GM23338 (cell line): ENCODE measurements around the gene FREY1. TPM values are rescaled to one million over a fixed set of nuclear protein-coding genes. Genes with fewer than 3 reads are reported as not detected.
A peak's percentile ranks its signal among the peaks of the same experiment; 100 is the strongest.

ENCODE experiments used
- ATAC-seq: fragments of 200-7000 bp; cut with Tn5 transposase; 3 replicates; pipeline ENCODE4 v1.9.1; 2020
- DNase-seq: peaks from one replicate; pipeline ENCODE4 v3.0.0-alpha.2; 2015; ENCODE audit warnings: low spot score
- H2AFZ ChIP-seq: fragments of 200-600 bp; sonication (generic); 2 replicates; pipeline ENCODE4 v1.8.0; 2016; ENCODE audit warnings: antibody characterized with exemption, mild to moderate bottlenecking, moderate library complexity
- H3F3A ChIP-seq: fragments of 200-600 bp; sonication (generic); replicated peaks from 2 replicates; pipeline ENCODE4 v1.8.0; 2017; ENCODE audit warnings: antibody characterized with exemption, mixed run types, low read depth
- H3K27ac ChIP-seq: fragments of 200-600 bp; sonication (generic); 2 replicates; pipeline ENCODE4 v1.6.1; 2016; ENCODE audit warnings: low read depth
- H3K27me3 ChIP-seq: fragments of 200-600 bp; sonication (generic); 2 replicates; pipeline ENCODE4 v1.8.0; 2016; ENCODE audit warnings: mild to moderate bottlenecking, mixed run types, moderate library complexity; ENCODE audit not compliant: insufficient read depth
- H3K36me3 ChIP-seq: fragments of 200-600 bp; sonication (generic); 2 replicates; pipeline ENCODE4 v1.8.0; 2016; ENCODE audit warnings: mild to moderate bottlenecking; ENCODE audit not compliant: insufficient read depth
- H3K4me1 ChIP-seq: fragments of 200-600 bp; sonication (generic); 2 replicates; pipeline ENCODE4 v1.8.0; 2016; ENCODE audit warnings: mild to moderate bottlenecking, moderate library complexity; ENCODE audit not compliant: insufficient read depth
- H3K4me2 ChIP-seq: fragments of 200-600 bp; sonication (generic); 2 replicates; pipeline ENCODE4 v1.7.1; 2017; ENCODE audit warnings: mixed run types
- H3K4me3 ChIP-seq: fragments of 200-600 bp; sonication (generic); 2 replicates; pipeline ENCODE4 v1.6.1; 2016; ENCODE audit warnings: mixed run types
- H3K79me2 ChIP-seq: fragments of 200-600 bp; sonication (generic); replicated peaks from 2 replicates; pipeline ENCODE4 v1.8.0; 2017; ENCODE audit warnings: mild to moderate bottlenecking; ENCODE audit not compliant: insufficient read depth
- H3K9me2 ChIP-seq: fragments of 200-600 bp; sonication (generic); 2 replicates; pipeline ENCODE4 v1.8.0; 2017; ENCODE audit not compliant: insufficient read depth
- H4K20me1 ChIP-seq: fragments of 200-600 bp; sonication (generic); replicated peaks from 2 replicates; pipeline ENCODE4 v1.8.0; 2017; ENCODE audit warnings: mild to moderate bottlenecking; ENCODE audit not compliant: insufficient read depth
- H3K27ac Mint-ChIP-seq: 2 replicates; pipeline ENCODE4 v1.8.0; 2020; ENCODE audit warnings: inconsistent platforms, mild to moderate bottlenecking, moderate library complexity, mixed read lengths
- H3K27me3 Mint-ChIP-seq: 3 replicates; pipeline ENCODE4 v1.8.0; 2022; ENCODE audit warnings: low read depth, mild to moderate bottlenecking, moderate library complexity, mixed read lengths, inconsistent platforms; ENCODE audit not compliant: insufficient read depth, poor library complexity
- H3K36me3 Mint-ChIP-seq: 3 replicates; pipeline ENCODE4 v1.8.0; 2021; ENCODE audit warnings: low read depth, mild to moderate bottlenecking, inconsistent platforms, moderate library complexity, mixed read lengths
- H3K4me1 Mint-ChIP-seq: 3 replicates; pipeline ENCODE4 v1.8.0; 2020; ENCODE audit warnings: mild to moderate bottlenecking, inconsistent platforms, mixed read lengths
- H3K4me3 Mint-ChIP-seq: 3 replicates; pipeline ENCODE4 v1.8.0; 2021; ENCODE audit warnings: moderate library complexity, mild to moderate bottlenecking, inconsistent platforms, mixed read lengths
- H3K9me3 Mint-ChIP-seq: 3 replicates; pipeline ENCODE4 v1.8.0; 2020; ENCODE audit warnings: moderate library complexity, mild to moderate bottlenecking, inconsistent platforms, mixed read lengths
- CREB1 ChIP-seq: fragments of 250-450 bp; sonication (Bioruptor Pico); IDR thresholded peaks from 2 replicates; pipeline ENCODE4 v1.5.0; 2020; ENCODE audit warnings: low read depth, mild to moderate bottlenecking, moderate library complexity
- EZH2 ChIP-seq: fragments of 200-600 bp; sonication (generic); IDR thresholded peaks from one replicate; pipeline ENCODE4 v1.8.0; 2017; ENCODE audit warnings: antibody characterized with exemption, mild to moderate bottlenecking, low read depth; ENCODE audit not compliant: unreplicated experiment
- EZH2phosphoT487 ChIP-seq: fragments of 200-600 bp; sonication (generic); IDR thresholded peaks from one replicate; pipeline ENCODE4 v1.8.1; 2018; ENCODE audit warnings: antibody characterized with exemption; ENCODE audit not compliant: unreplicated experiment
- JUNB ChIP-seq: IDR thresholded peaks from one replicate; pipeline ENCODE4 v1.6.1; 2016; ENCODE audit warnings: antibody characterized with exemption; ENCODE audit not compliant: unreplicated experiment
- NANOG ChIP-seq: IDR thresholded peaks from 2 replicates; pipeline ENCODE4 v1.6.1; 2016; ENCODE audit warnings: antibody characterized with exemption, borderline replicate concordance
- POLR2AphosphoS5 ChIP-seq: IDR thresholded peaks from 2 replicates; pipeline ENCODE4 v1.6.1; 2016; ENCODE audit warnings: antibody characterized with exemption, low read depth
- STAT1 ChIP-seq: IDR thresholded peaks from one replicate; pipeline ENCODE4 v1.6.1; 2016; ENCODE audit warnings: antibody characterized with exemption; ENCODE audit not compliant: unreplicated experiment
- ZNF114 ChIP-seq: fragments of 250-450 bp; sonication (Bioruptor Pico); IDR thresholded peaks from 2 replicates; pipeline ENCODE4 v1.5.0; 2020; ENCODE audit warnings: mild to moderate bottlenecking, moderate library complexity
- ZNF331 ChIP-seq: fragments of 250-450 bp; sonication (Bioruptor Pico); IDR thresholded peaks from 2 replicates; pipeline ENCODE4 v1.5.0; 2020; ENCODE audit warnings: low read depth, mild to moderate bottlenecking, moderate library complexity
- polyA plus RNA-seq: library from polyadenylated mRNA; unstranded; fragments of >200 nt; fragmentation: Nextera tagmentation; extraction: Ambion mirVana; gene quantifications from 2 replicates; pipeline ENCODE4 v1.2.1, GENCODE V29; 2016
- total RNA-seq: library from RNA; depleted of rRNA; stranded (reverse); fragments of >200 nt; shearing (Covaris generic); gene quantifications from 2 replicates; pipeline ENCODE4 v1.2.3, GENCODE V29; 2014
- TF ChIP-seq, protein P1 (sequence below), 2 experiments: fragments of 200-600 bp in 1 of 2; sonication (generic) in 1 of 2; conservative IDR thresholded peaks; 2 replicates each; pipeline versions ENCODE4 v1.5.1 to v1.6.1; 2016 to 2017; ENCODE audit warnings: antibody characterized with exemption in 2 of 2, low read depth in 2 of 2, mild to moderate bottlenecking in 2 of 2, moderate library complexity in 1 of 2
- TF ChIP-seq, protein P2 (sequence below): fragments of 250-450 bp; sonication (Bioruptor Pico); IDR thresholded peaks from 2 replicates; pipeline ENCODE4 v1.5.0; 2020; ENCODE audit warnings: mild to moderate bottlenecking, moderate library complexity

The FREY1 gene
- total and polyA plus RNA-seq, 2 experiments from 2014 or later, result 1.1 TPM; not detected in 1

DNA sequence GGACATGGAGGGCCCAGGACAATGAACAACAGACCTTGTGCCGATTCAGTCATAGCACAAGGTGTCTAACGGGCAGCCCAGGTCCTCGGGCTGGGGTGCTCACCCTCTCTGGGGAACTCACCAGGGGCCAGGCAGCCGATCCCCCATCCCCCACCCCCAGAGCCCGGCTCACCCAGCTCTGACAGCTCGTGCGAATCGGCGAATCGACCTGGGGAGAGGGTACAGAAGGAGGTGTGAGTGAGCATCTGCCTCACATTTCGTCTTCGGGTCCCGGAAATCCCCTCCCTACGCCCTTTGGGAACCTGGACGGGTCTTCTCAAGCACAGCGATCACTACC, 10.2 kb upstream of the FREY1 start:
- Histone ChIP-seq H3K27ac (peak overlapping the region; percentile 73), H3K36me3 (no peaks in the 10 kb centered on the region), H3K27me3 (peaks cover 9% of the 10 kb centered on the region; the same call in 1 of the 2 replicates), H3K4me3 (peak overlapping the region; percentile 95), H3K79me2 (peaks cover 8% of the 10 kb centered on the region), H2AFZ (peak overlapping the region; percentile 16; the same call in 1 of the 2 replicates), H3F3A (peaks cover 23% of the 10 kb centered on the region), H3K4me2 (peak overlapping the region; percentile 93), H3K4me1 (peaks cover 32% of the 10 kb centered on the region), H3K9me2 (no peaks in the 10 kb centered on the region), H4K20me1 (no peaks in the 10 kb centered on the region; the same call in none of the 2 replicates)
- H3K27ac Mint-ChIP-seq, result no peak overlapping the region; the same call in 1 of the 2 replicates
- no peak for DNase-seq
- peaks cover 32% of the 10 kb centered on the region for H3K27me3 Mint-ChIP-seq
- peaks cover 3% of the 10 kb centered on the region; the same call in 1 of the 3 replicates for H3K36me3 Mint-ChIP-seq
- ATAC-seq, result no peak
- H3K4me1 Mint-ChIP-seq, result peaks cover 27% of the 10 kb centered on the region
- no peak for TF ChIP-seq JUNB
- peak overlapping the region; percentile 96 for H3K4me3 Mint-ChIP-seq
- no peaks in the 10 kb centered on the region for H3K9me3 Mint-ChIP-seq

DNA sequence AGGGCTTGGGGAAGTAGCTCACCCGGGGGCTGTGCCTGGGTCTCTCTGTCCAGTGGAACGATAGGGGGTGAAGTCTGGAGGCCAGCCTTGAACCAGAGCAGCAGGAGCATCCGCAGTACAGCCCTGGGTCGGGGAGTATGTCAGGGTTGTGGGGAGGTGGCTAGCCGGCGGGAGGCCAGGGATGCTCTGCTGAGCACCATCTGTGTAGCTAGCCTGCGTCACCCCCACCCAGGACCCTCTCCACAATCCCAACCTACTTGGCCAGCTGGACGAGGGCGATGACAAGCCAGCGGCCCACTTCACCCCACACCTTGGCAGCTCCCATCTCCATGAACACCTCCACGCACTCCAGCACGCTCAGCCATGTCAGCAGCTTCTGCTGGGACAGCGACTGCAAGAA, 8.4 kb upstream of the FREY1 start:
- Mint-ChIP-seq H3K4me1 (peaks cover 15% of the 10 kb centered on the region), H3K27ac (no peak overlapping the region), H3K4me3 (no peak overlapping the region; the same call in 2 of the 3 replicates), H3K9me3 (no peaks in the 10 kb centered on the region), H3K27me3 (peaks cover 22% of the 10 kb centered on the region), H3K36me3 (peaks cover 8% of the 10 kb centered on the region; the same call in 1 of the 3 replicates)
- H2AFZ ChIP-seq, result no peak overlapping the region
- TF ChIP-seq ZNF331 (CRISPR knock-in tag), result no peak
- TF ChIP-seq EZH2, result no peak
- TF ChIP-seq, protein P1, sequence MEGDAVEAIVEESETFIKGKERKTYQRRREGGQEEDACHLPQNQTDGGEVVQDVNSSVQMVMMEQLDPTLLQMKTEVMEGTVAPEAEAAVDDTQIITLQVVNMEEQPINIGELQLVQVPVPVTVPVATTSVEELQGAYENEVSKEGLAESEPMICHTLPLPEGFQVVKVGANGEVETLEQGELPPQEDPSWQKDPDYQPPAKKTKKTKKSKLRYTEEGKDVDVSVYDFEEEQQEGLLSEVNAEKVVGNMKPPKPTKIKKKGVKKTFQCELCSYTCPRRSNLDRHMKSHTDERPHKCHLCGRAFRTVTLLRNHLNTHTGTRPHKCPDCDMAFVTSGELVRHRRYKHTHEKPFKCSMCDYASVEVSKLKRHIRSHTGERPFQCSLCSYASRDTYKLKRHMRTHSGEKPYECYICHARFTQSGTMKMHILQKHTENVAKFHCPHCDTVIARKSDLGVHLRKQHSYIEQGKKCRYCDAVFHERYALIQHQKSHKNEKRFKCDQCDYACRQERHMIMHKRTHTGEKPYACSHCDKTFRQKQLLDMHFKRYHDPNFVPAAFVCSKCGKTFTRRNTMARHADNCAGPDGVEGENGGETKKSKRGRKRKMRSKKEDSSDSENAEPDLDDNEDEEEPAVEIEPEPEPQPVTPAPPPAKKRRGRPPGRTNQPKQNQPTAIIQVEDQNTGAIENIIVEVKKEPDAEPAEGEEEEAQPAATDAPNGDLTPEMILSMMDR (conservative IDR thresholded peaks at IDR 0.05; ENCODE audit: low read depth in 2 of 2), result no peak
- no peak for TF ChIP-seq EZH2phosphoT487
- TF ChIP-seq, protein P2, sequence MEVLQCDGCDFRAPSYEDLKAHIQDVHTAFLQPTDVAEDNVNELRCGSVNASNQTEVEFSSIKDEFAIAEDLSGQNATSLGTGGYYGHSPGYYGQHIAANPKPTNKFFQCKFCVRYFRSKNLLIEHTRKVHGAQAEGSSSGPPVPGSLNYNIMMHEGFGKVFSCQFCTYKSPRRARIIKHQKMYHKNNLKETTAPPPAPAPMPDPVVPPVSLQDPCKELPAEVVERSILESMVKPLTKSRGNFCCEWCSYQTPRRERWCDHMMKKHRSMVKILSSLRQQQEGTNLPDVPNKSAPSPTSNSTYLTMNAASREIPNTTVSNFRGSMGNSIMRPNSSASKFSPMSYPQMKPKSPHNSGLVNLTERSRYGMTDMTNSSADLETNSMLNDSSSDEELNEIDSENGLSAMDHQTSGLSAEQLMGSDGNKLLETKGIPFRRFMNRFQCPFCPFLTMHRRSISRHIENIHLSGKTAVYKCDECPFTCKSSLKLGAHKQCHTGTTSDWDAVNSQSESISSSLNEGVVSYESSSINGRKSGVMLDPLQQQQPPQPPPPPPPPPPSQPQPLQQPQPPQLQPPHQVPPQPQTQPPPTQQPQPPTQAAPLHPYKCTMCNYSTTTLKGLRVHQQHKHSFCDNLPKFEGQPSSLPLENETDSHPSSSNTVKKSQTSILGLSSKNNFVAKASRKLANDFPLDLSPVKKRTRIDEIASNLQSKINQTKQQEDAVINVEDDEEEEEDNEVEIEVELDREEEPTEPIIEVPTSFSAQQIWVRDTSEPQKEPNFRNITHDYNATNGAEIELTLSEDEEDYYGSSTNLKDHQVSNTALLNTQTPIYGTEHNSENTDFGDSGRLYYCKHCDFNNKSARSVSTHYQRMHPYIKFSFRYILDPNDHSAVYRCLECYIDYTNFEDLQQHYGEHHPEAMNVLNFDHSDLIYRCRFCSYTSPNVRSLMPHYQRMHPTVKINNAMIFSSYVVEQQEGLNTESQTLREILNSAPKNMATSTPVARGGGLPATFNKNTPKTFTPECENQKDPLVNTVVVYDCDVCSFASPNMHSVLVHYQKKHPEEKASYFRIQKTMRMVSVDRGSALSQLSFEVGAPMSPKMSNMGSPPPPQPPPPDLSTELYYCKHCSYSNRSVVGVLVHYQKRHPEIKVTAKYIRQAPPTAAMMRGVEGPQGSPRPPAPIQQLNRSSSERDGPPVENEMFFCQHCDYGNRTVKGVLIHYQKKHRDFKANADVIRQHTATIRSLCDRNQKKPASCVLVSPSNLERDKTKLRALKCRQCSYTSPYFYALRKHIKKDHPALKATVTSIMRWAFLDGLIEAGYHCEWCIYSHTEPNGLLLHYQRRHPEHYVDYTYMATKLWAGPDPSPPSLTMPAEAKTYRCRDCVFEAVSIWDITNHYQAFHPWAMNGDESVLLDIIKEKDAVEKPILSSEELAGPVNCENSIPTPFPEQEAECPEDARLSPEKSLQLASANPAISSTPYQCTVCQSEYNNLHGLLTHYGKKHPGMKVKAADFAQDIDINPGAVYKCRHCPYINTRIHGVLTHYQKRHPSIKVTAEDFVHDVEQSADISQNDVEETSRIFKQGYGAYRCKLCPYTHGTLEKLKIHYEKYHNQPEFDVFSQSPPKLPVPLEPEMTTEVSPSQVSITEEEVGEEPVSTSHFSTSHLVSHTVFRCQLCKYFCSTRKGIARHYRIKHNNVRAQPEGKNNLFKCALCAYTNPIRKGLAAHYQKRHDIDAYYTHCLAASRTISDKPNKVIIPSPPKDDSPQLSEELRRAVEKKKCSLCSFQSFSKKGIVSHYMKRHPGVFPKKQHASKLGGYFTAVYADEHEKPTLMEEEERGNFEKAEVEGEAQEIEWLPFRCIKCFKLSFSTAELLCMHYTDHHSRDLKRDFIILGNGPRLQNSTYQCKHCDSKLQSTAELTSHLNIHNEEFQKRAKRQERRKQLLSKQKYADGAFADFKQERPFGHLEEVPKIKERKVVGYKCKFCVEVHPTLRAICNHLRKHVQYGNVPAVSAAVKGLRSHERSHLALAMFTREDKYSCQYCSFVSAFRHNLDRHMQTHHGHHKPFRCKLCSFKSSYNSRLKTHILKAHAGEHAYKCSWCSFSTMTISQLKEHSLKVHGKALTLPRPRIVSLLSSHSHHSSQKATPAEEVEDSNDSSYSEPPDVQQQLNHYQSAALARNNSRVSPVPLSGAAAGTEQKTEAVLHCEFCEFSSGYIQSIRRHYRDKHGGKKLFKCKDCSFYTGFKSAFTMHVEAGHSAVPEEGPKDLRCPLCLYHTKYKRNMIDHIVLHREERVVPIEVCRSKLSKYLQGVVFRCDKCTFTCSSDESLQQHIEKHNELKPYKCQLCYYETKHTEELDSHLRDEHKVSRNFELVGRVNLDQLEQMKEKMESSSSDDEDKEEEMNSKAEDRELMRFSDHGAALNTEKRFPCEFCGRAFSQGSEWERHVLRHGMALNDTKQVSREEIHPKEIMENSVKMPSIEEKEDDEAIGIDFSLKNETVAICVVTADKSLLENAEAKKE (CRISPR knock-in tag), result no peak
- no peak for TF ChIP-seq NANOG
- no peak for TF ChIP-seq STAT1
- TF ChIP-seq JUNB, result no peak
- TF ChIP-seq CREB1, result no peak
- TF ChIP-seq POLR2AphosphoS5, result no peak
- TF ChIP-seq ZNF114 (CRISPR knock-in tag), result no peak
- H3K4me1 ChIP-seq, result peaks cover 18% of the 10 kb centered on the region
- H3K4me2 ChIP-seq, result no peak overlapping the region
- H3K79me2 ChIP-seq, result peaks cover 8% of the 10 kb centered on the region
- H3F3A ChIP-seq, result peaks cover 12% of the 10 kb centered on the region
- H3K27me3 ChIP-seq, result peaks cover 2% of the 10 kb centered on the region; the same call in 1 of the 2 replicates
- no peak overlapping the region for H3K27ac ChIP-seq
- no peak overlapping the region for H3K4me3 ChIP-seq
- H4K20me1 ChIP-seq, result peaks cover 8% of the 10 kb centered on the region
- no peak for ATAC-seq
- no peaks in the 10 kb centered on the region for H3K9me2 ChIP-seq
- no peaks in the 10 kb centered on the region for H3K36me3 ChIP-seq
- DNase-seq, result no peak
